Measurements from ENCODE around the gene AMER3.

The AMER3 gene

GRCh38 chr2:130808482-130809268 is 53.3 kb downstream of the AMER3 start:
- no peak overlapping the region for H3K4me3 ChIP-seq (IDR thresholded peaks at IDR 0.05; ENCODE audit: insufficient read depth, low read depth, low read length)
- no peak for TF ChIP-seq CTCF (conservative IDR thresholded peaks at IDR 0.05; ENCODE audit: low read depth, low read length)

GRCh38 chr2:130810490-130810889 is 55.1 kb downstream of the AMER3 start:
- Histone ChIP-seq H3K4me3 (IDR thresholded peaks at IDR 0.05; ENCODE audit: insufficient read depth, low read depth, low read length) (no peak overlapping the region), H3K79me2 (ENCODE audit: insufficient read depth, low read depth) (no peaks in the 10 kb centered on the region), H3K27me3 (ENCODE audit: insufficient read depth, low read depth) (no peaks in the 10 kb centered on the region), H3K4me2 (no peak overlapping the region), H3K27ac (no peak overlapping the region), H3K36me3 (ENCODE audit: insufficient read depth) (no peaks in the 10 kb centered on the region), H3K9ac (no peak overlapping the region), H2AFZ (ENCODE audit: low read depth) (no peak overlapping the region), H4K20me1 (ENCODE audit: insufficient read depth) (no peaks in the 10 kb centered on the region), H3K4me1 (ENCODE audit: low read depth, poor library complexity, severe bottlenecking) (no peaks in the 10 kb centered on the region)
- no peak for TF ChIP-seq CTCF (conservative IDR thresholded peaks at IDR 0.05; ENCODE audit: low read depth, low read length)

More at GRCh38 chr2:130808482-130809268, 53.3 kb downstream of the AMER3 start:
- Histone ChIP-seq H3K9ac (no peak overlapping the region), H3K4me1 (ENCODE audit: low read depth, poor library complexity, severe bottlenecking) (no peaks in the 10 kb centered on the region), H3K27ac (no peak overlapping the region), H3K36me3 (ENCODE audit: insufficient read depth) (no peaks in the 10 kb centered on the region), H3K79me2 (ENCODE audit: insufficient read depth, low read depth) (no peaks in the 10 kb centered on the region), H3K4me2 (no peak overlapping the region), H2AFZ (ENCODE audit: low read depth) (no peak overlapping the region), H3K27me3 (ENCODE audit: insufficient read depth, low read depth) (no peaks in the 10 kb centered on the region), H4K20me1 (ENCODE audit: insufficient read depth) (no peaks in the 10 kb centered on the region)

- H2AFZ ChIP-seq (ENCODE audit: low read depth): no peak overlapping the region
- H3K79me2 ChIP-seq (ENCODE audit: insufficient read depth, low read depth): no peaks in the 10 kb centered on the region
- H4K20me1 ChIP-seq (ENCODE audit: insufficient read depth): no peaks in the 10 kb centered on the region
- no peaks in the 10 kb centered on the region for H3K36me3 ChIP-seq (ENCODE audit: insufficient read depth)
- H3K27ac ChIP-seq: no peak overlapping the region
- H3K4me1 ChIP-seq (ENCODE audit: low read depth, poor library complexity, severe bottlenecking): no peaks in the 10 kb centered on the region
- H3K27me3 ChIP-seq (ENCODE audit: insufficient read depth, low read depth): no peaks in the 10 kb centered on the region
- H3K9ac ChIP-seq: no peak overlapping the region
- H3K4me3 ChIP-seq (IDR thresholded peaks at IDR 0.05; ENCODE audit: insufficient read depth, low read depth, low read length): no peak overlapping the region
- no peak for TF ChIP-seq CTCF (conservative IDR thresholded peaks at IDR 0.05; ENCODE audit: low read depth, low read length)
- no peak overlapping the region for H3K4me2 ChIP-seq
Measured at GRCh38 chr2:130813722-130814121, 58.4 kb downstream of the AMER3 start.

GRCh38 chr2:130814931-130815680 is 59.8 kb downstream of the AMER3 start:
- H3K9ac ChIP-seq: no peak overlapping the region
- no peaks in the 10 kb centered on the region for H3K27me3 ChIP-seq (ENCODE audit: insufficient read depth, low read depth)
- no peaks in the 10 kb centered on the region for H4K20me1 ChIP-seq (ENCODE audit: insufficient read depth)
- no peaks in the 10 kb centered on the region for H3K4me1 ChIP-seq (ENCODE audit: low read depth, poor library complexity, severe bottlenecking)
- TF ChIP-seq CTCF (conservative IDR thresholded peaks at IDR 0.05; ENCODE audit: low read depth, low read length): no peak
- no peak overlapping the region for H3K4me2 ChIP-seq
- no peak overlapping the region for H3K4me3 ChIP-seq (IDR thresholded peaks at IDR 0.05; ENCODE audit: insufficient read depth, low read depth, low read length)
- no peaks in the 10 kb centered on the region for H3K79me2 ChIP-seq (ENCODE audit: insufficient read depth, low read depth)
- H3K36me3 ChIP-seq (ENCODE audit: insufficient read depth): no peaks in the 10 kb centered on the region
- no peak overlapping the region for H3K27ac ChIP-seq
- no peak overlapping the region for H2AFZ ChIP-seq (ENCODE audit: low read depth)

Measured in KMS-11 (cell line).